ENCODE results near the gene PCK2. TPM values are rescaled to one million over a fixed set of nuclear protein-coding genes. Genes with fewer than 3 reads are reported as not detected.
A peak's percentile ranks its signal among the peaks of the same experiment; 100 is the strongest.

PCK2 gene
- total and polyA plus RNA-seq, 2 of the 13 experiments (the other 11 are each of a cell fraction or from before 2014, with no cell fraction given): 129 to 272 TPM

DNA sequence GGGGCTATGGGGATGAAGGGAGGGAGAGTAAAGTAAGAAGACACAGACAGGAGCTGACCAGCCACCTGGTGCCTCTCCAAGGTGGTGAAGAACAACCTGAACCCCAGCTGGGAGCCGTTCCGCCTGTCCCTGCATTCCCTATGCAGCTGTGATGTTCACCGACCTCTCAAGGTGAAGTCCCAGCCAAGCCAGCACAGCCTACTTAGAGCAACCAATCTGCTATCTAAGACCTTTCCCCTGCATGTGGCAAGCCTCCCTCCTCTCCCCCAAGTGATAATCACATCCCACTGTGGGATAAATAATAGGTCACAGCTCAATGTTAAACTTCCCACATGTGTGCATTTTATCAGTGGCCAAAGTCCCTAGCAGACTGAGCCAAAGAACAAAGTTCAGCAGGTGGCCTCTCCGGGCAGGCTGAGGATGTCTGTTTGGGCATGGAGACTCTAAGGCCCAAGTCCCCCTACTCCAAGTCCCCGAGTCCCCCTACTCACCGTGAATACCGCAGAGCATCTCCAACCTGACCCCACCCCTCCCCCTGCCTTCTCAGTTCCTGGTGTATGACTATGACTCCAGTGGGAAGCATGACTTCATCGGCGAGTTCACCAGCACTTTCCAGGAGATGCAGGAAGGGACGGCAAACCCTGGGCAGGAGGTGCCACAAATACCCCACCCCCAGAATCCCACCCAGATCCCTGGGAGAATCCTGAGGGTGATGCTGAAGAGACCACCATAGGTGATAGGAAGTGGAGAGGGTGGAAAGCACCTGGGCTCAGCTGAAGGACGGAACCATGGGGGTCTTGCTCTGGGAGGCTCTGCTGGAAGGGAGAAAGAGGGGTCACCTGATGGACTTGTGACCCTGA lies 19.3 kb upstream of the PCK2 start (continued):
- TF ChIP-seq, protein P1, sequence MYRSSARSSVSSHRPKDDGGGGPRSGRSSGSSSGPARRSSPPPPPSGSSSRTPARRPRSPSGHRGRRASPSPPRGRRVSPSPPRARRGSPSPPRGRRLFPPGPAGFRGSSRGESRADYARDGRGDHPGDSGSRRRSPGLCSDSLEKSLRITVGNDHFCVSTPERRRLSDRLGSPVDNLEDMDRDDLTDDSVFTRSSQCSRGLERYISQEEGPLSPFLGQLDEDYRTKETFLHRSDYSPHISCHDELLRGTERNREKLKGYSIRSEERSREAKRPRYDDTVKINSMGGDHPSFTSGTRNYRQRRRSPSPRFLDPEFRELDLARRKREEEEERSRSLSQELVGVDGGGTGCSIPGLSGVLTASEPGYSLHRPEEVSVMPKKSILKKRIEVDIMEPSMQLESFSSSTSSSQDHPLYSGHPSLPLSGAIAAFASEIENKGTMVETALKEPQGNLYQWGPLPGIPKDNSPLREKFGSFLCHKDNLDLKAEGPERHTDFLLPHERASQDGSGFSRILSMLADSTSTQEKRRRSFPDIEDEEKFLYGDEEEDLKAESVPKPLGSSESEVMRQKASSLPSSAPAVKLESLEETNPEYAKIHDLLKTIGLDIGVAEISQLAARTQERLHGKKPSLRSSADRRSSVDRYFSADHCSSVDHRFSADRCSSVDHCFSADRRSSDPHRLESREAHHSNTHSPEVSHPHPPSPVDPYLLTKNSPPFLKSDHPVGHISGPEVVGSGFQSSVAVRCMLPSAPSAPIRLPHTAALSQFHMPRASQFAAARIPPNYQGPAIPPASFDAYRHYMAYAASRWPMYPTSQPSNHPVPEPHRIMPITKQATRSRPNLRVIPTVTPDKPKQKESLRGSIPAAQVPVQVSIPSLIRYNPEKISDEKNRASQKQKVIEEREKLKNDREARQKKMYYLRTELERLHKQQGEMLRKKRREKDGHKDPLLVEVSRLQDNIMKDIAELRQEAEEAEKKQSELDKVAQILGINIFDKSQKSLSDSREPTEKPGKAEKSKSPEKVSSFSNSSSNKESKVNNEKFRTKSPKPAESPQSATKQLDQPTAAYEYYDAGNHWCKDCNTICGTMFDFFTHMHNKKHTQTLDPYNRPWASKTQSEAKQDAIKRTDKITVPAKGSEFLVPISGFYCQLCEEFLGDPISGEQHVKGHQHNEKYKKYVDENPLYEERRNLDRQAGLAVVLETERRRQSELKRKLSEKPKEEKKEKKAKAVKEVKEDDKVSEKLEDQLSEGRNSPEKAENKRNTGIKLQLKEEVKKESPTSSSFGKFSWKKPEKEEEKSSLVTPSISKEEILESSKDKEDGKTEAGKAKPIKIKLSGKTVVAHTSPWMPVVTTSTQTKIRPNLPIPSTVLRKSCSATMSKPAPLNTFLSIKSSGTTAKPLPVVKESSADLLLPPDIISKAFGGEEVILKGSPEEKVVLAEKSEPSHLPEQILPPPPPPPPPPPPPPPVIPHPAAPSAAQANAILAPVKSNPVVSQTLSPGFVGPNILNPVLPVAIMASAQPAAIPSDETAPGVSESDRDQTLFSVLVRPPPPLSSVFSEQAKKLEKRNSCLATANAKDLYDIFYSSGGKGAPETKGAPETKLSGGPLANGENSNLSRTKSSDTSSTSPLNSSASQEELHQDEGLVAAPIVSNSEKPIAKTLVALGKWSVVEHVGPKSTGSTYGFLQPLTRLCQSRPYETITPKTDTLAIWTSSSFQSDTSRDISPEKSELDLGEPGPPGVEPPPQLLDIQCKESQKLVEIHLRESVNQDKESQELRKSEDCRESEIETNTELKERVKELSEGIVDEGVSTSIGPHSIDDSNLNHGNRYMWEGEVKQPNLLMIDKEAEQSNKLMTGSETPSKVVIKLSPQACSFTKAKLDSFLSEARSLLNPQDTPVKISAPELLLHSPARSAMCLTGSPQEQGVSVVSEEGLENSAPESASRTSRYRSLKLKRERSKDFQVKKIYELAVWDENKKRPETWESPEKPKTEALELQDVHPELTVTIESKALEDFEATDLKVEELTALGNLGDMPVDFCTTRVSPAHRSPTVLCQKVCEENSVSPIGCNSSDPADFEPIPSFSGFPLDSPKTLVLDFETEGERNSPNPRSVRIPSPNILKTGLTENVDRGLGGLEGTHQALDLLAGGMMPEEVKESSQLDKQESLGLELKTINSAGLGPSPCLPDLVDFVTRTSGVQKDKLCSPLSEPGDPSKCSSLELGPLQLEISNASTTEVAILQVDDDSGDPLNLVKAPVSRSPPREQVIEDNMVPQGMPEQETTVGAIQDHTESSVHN (CRISPR knock-in tag; IDR thresholded peaks at IDR 0.05): peak; percentile 77; the same call in 1 of the 2 replicates
- TF ChIP-seq, protein P2, sequence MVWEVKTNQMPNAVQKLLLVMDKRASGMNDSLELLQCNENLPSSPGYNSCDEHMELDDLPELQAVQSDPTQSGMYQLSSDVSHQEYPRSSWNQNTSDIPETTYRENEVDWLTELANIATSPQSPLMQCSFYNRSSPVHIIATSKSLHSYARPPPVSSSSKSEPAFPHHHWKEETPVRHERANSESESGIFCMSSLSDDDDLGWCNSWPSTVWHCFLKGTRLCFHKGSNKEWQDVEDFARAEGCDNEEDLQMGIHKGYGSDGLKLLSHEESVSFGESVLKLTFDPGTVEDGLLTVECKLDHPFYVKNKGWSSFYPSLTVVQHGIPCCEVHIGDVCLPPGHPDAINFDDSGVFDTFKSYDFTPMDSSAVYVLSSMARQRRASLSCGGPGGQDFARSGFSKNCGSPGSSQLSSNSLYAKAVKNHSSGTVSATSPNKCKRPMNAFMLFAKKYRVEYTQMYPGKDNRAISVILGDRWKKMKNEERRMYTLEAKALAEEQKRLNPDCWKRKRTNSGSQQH (CRISPR knock-in tag; IDR thresholded peaks at IDR 0.05; ENCODE audit: low read depth): 0 out of 2 replicates have a peak, but pooled peaks have one; percentile 35
- TF ChIP-seq EED (CRISPR knock-in tag; IDR thresholded peaks at IDR 0.05): 0 out of 2 replicates have a peak, but pooled peaks have one; percentile 52
